Muscle of back (tissue), 11 donors: ENCODE measurements around the gene RBM15. TPM values are rescaled to one million over a fixed set of nuclear protein-coding genes. Genes with fewer than 3 reads are reported as not detected.

Source experiments
- DNase-seq, 3 donors: peaks; one replicate each; pipeline versions ENCODE4 v3.0.0 to v3.0.0-alpha.2; 2013
- polyA plus RNA-seq, 10 donors: library from polyadenylated mRNA; unstranded; fragments of 120-200 nt; gene quantifications; one replicate each; pipeline ENCODE4 v1.2.1, GENCODE V29; 2013; ENCODE audit not compliant: insufficient read length in 10 of 10

The RBM15 gene
- polyA plus RNA-seq, 10 donors, result 6.8 to 9.5 (median 8.3) TPM

DNA sequence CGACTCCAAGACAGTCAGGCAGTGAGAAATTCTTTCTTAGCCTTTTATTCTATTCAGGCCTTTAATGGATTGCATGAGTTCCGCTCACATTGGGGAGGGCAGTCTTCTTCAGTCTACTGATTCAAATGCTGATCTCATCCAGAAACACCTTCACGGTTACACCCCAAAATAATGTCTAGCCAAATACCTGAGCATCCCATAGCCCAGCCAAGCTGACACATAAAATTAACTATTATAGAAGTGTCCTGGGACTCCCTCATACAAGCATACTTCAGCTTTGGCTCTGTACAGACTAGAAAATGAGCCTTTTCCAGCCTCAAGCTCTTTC is 55.3 kb downstream of the RBM15 start:
- DNase-seq, result no peak

Other genes starting within 250 kb of the RBM15 start
- gene UBL4B, start 226.9 kb upstream of the RBM15 start, polyA plus RNA-seq, result not detected
- gene SLC6A17, start 188.9 kb upstream of the RBM15 start, polyA plus RNA-seq, result 1 to 10 TPM in 1 of 10 donors, under 1 TPM in 9; 0.29 to 1.7 (median 0.41) TPM
- gene KCNC4, start 129.1 kb upstream of the RBM15 start, polyA plus RNA-seq, result 1 to 10 TPM; 5.5 to 9.3 (median 6.7) TPM
- 10 to 100 TPM in 3 of 10 donors, 1 to 10 TPM in 7; 5.9 to 12.7 (median 9.1) TPM for gene SLC16A4, start 51.6 kb downstream of the RBM15 start, polyA plus RNA-seq
- gene LAMTOR5, start 68.3 kb downstream of the RBM15 start, polyA plus RNA-seq, result 100 to 1,000 TPM in 9 of 10 donors, 10 to 100 TPM in 1; 98.4 to 133 (median 114) TPM
- under 1 TPM in 3 of 10 donors, not detected in 7; 0.10 to 0.27 (median 0.21) TPM for gene PROK1, start 111.8 kb downstream of the RBM15 start, polyA plus RNA-seq
- 1 to 10 TPM in 1 of 10 donors, under 1 TPM in 9; 0.10 to 1.1 (median 0.52) TPM for gene KCNA10, start 179.8 kb downstream of the RBM15 start, polyA plus RNA-seq